Liver (tissue), 9 donors: ENCODE data around the gene CELF4. TPM values are rescaled to one million over a fixed set of nuclear protein-coding genes. Genes with fewer than 3 reads are reported as not detected.

ENCODE experiments used
- DNase-seq: peaks from one replicate; pipeline ENCODE4 v3.0.0-alpha.2; 2017; ENCODE audit warnings: low spot score
- H3K27ac ChIP-seq, 2 donors: one replicate each; pipeline ENCODE4 v1.7.0; 2013; ENCODE audit warnings: inconsistent platforms in 2 of 2, low read length in 2 of 2, control low read depth in 1 of 2, low read depth in 1 of 2, mild to moderate bottlenecking in 1 of 2
- H3K27me3 ChIP-seq, 4 donors: one replicate each; pipeline versions ENCODE4 v1.6.1 to v1.7.0; 2013; ENCODE audit warnings: low read length in 3 of 4, inconsistent platforms in 1 of 4, mild to moderate bottlenecking in 1 of 4, moderate library complexity in 1 of 4; ENCODE audit not compliant: control insufficient read depth in 4 of 4, insufficient read depth in 4 of 4
- H3K36me3 ChIP-seq, 4 donors: one replicate each; pipeline versions ENCODE4 v1.6.1 to v1.7.0; 2013; ENCODE audit warnings: low read length in 3 of 4, mild to moderate bottlenecking in 3 of 4, low read depth in 1 of 4, moderate library complexity in 1 of 4; ENCODE audit not compliant: control insufficient read depth in 4 of 4, insufficient read depth in 3 of 4
- H3K4me1 ChIP-seq, 4 donors: one replicate each; pipeline versions ENCODE4 v1.6.1 to v1.7.0; 2013; ENCODE audit warnings: low read length in 3 of 4, mild to moderate bottlenecking in 3 of 4, moderate library complexity in 1 of 4; ENCODE audit not compliant: control insufficient read depth in 4 of 4, insufficient read depth in 4 of 4
- H3K4me3 ChIP-seq, 3 donors: one replicate each; pipeline versions ENCODE4 v1.6.1 to v1.7.0; 2013; ENCODE audit warnings: low read length in 3 of 3, control low read depth in 1 of 3, low read depth in 1 of 3, mild to moderate bottlenecking in 1 of 3
- H3K9ac ChIP-seq, 2 donors: one replicate each; pipeline ENCODE4 v1.7.0; 2013; ENCODE audit warnings: low read length in 2 of 2, mild to moderate bottlenecking in 2 of 2, moderate library complexity in 2 of 2, control low read depth in 1 of 2, low read depth in 1 of 2
- H3K9me3 ChIP-seq, 4 donors: one replicate each; pipeline versions ENCODE4 v1.6.1 to v1.7.0; 2013; ENCODE audit warnings: low read length in 3 of 4; ENCODE audit not compliant: control insufficient read depth in 4 of 4
- ATF3 ChIP-seq: IDR thresholded peaks from 2 replicates; pipeline ENCODE4 v1.6.1; 2016; ENCODE audit warnings: antibody characterized with exemption
- CTCF ChIP-seq: fragments of 150-350 bp; IDR thresholded peaks from 2 replicates; pipeline ENCODE4 v1.5.1; 2017; ENCODE audit warnings: improper control_type of control experiment, low read depth, low read length; ENCODE audit not compliant: missing input control
- EGR1 ChIP-seq, 2 donors: IDR thresholded peaks; 2 replicates each; pipeline ENCODE4 v1.6.1; 2016 to 2018; ENCODE audit warnings: antibody characterized with exemption in 2 of 2, low read depth in 2 of 2
- FOXA1 ChIP-seq: IDR thresholded peaks from 2 replicates; pipeline ENCODE4 v1.6.1; 2016; ENCODE audit warnings: antibody characterized with exemption
- FOXA2 ChIP-seq: IDR thresholded peaks from 2 replicates; pipeline ENCODE4 v1.6.1; 2016; ENCODE audit warnings: antibody characterized with exemption
- GABPA ChIP-seq, 2 donors: IDR thresholded peaks in 1 of 2; conservative IDR thresholded peaks in 1 of 2; 2 replicates each; pipeline ENCODE4 v1.6.1; 2016; ENCODE audit warnings: antibody characterized with exemption in 2 of 2, mild to moderate bottlenecking in 1 of 2, moderate library complexity in 1 of 2
- HNF4A ChIP-seq, 2 donors: conservative IDR thresholded peaks; 2 replicates each; pipeline ENCODE4 v1.6.1; 2016; ENCODE audit warnings: antibody characterized with exemption in 2 of 2, mild to moderate bottlenecking in 2 of 2
- HNF4G ChIP-seq: IDR thresholded peaks from 2 replicates; pipeline ENCODE4 v1.6.1; 2016; ENCODE audit warnings: antibody characterized with exemption
- JUND ChIP-seq, 2 donors: IDR thresholded peaks; 2 replicates each; pipeline ENCODE4 v1.6.1; 2016; ENCODE audit warnings: antibody characterized with exemption in 2 of 2
- MAX ChIP-seq: IDR thresholded peaks from 2 replicates; pipeline ENCODE4 v1.6.1; 2016; ENCODE audit warnings: antibody characterized with exemption
- NR2F2 ChIP-seq: IDR thresholded peaks from 2 replicates; pipeline ENCODE4 v1.6.1; 2016; ENCODE audit warnings: antibody characterized with exemption
- RAD21 ChIP-seq, 2 donors: IDR thresholded peaks; 2 replicates each; pipeline ENCODE4 v1.6.1; 2016; ENCODE audit warnings: antibody characterized with exemption in 2 of 2, mild to moderate bottlenecking in 2 of 2
- REST ChIP-seq: IDR thresholded peaks from 2 replicates; pipeline ENCODE4 v1.6.1; 2016; ENCODE audit warnings: antibody characterized with exemption, mild to moderate bottlenecking
- RXRA ChIP-seq, 2 donors: IDR thresholded peaks; 2 replicates each; pipeline ENCODE4 v1.6.1; 2017 to 2018; ENCODE audit warnings: antibody characterized with exemption in 2 of 2, mild to moderate bottlenecking in 1 of 2
- SP1 ChIP-seq: IDR thresholded peaks from 2 replicates; pipeline ENCODE4 v1.6.1; 2018; ENCODE audit warnings: antibody characterized with exemption, mild to moderate bottlenecking
- TAF1 ChIP-seq: conservative IDR thresholded peaks from 2 replicates; pipeline ENCODE4 v1.6.1; 2016; ENCODE audit warnings: antibody characterized with exemption, mild to moderate bottlenecking
- YY1 ChIP-seq: IDR thresholded peaks from 2 replicates; pipeline ENCODE4 v1.6.1; 2016; ENCODE audit warnings: antibody characterized with exemption, mild to moderate bottlenecking
- ZBTB33 ChIP-seq: IDR thresholded peaks from 2 replicates; pipeline ENCODE4 v1.6.1; 2016; ENCODE audit warnings: antibody characterized with exemption
- WGBS: extraction: QIAGEN DNeasy Blood & Tissue Kit; methylation state at CpG from one replicate; pipeline ENCODE4 v1.1.7; 2013; 5-methylcytosine and 5-hydroxymethylcytosine counted together
- polyA plus RNA-seq, 2 donors: library from polyadenylated mRNA; stranded (reverse) in 1 of 2; unstranded in 1 of 2; fragments of 200-250 nt in 1 of 2; fragments of >200 nt in 1 of 2; fragmentation: Nextera tagmentation in 1 of 2; extraction: Ambion mirVana in 1 of 2; gene quantifications; one replicate each; pipeline versions ENCODE4 v1.2.1 to v1.2.3, GENCODE V29; 2013 to 2015
- total RNA-seq, 2 donors: library from RNA; depleted of rRNA; stranded (reverse); fragments of >200 nt; gene quantifications; one replicate each; pipeline ENCODE4 v1.2.3, GENCODE V29; 2014
- donor health status: healthy.
- donor health status: healthy.
- donor health status: healthy.
- donor health status: healthy.
- donor health status: healthy.

Gene CELF4
- total and polyA plus RNA-seq, 4 donors, result 0.08 to 0.28 (median 0.21) TPM; not detected in 1

- Histone ChIP-seq H3K9ac (no peak overlapping the region), H3K4me1 (peaks cover 0 to 6% (median 1%) of the 10 kb centered on the region in 4 donors), H3K27ac (no peak overlapping the region), H3K9me3 (no peaks in the 10 kb centered on the region), H3K27me3 (peaks cover 0 to 13% (median 3%) of the 10 kb centered on the region in 4 donors), H3K4me3 (no peak overlapping the region), H3K36me3 (no peaks in the 10 kb centered on the region)
- TF ChIP-seq RAD21 (IDR thresholded peaks at IDR 0.05), result no peak
- no peak for TF ChIP-seq NR2F2
- no peak for TF ChIP-seq JUND (IDR thresholded peaks at IDR 0.05)
- no peak for TF ChIP-seq SP1
- no peak for TF ChIP-seq FOXA1
- no peak for TF ChIP-seq MAX
- TF ChIP-seq EGR1 (IDR thresholded peaks at IDR 0.05; ENCODE audit: low read depth in 2 of 2), result no peak
- no peak for TF ChIP-seq ZBTB33
- TF ChIP-seq REST, result no peak
- TF ChIP-seq HNF4A (conservative IDR thresholded peaks at IDR 0.05), result no peak
- no peak for TF ChIP-seq TAF1
- no peak for TF ChIP-seq RXRA (IDR thresholded peaks at IDR 0.05)
- no peak for TF ChIP-seq FOXA2
- no peak for TF ChIP-seq YY1
- TF ChIP-seq CTCF, result no peak
- TF ChIP-seq HNF4G, result no peak
- no peak for TF ChIP-seq ATF3
- no peak for TF ChIP-seq GABPA (IDR thresholded peaks at IDR 0.05 in 1 of 2, conservative IDR thresholded peaks at IDR 0.05 in 1 of 2)
- 29% methylated on average over 3 of the region's 3 CpGs for WGBS
- DNase-seq, result no peak
Measured at GRCh38 chr18:37482002-37482401, 83.6 kb downstream of the CELF4 start.
